Astrocyte of the spinal cord (primary cell): ENCODE results near the gene ZCCHC14.

Source experiments
- DNase-seq: peaks from one replicate; pipeline ENCODE4 v3.0.0; 2011; ENCODE audit warnings: low read depth, low spot score
- H3K4me3 ChIP-seq: 2 replicates; pipeline ENCODE4 v1.5.1; 2011; ENCODE audit warnings: low read depth, mild to moderate bottlenecking, low read length, moderate library complexity
- CTCF ChIP-seq: IDR thresholded peaks from 2 replicates; pipeline ENCODE4 v1.5.1; 2012; ENCODE audit warnings: low read depth, mild to moderate bottlenecking, low read length, inconsistent platforms
- in situ Hi-C: cut with HindIII; loops from 2 replicates; pipeline ENCODE4 v1.10.0; 2017; ENCODE audit warnings: low sequenced_read_pairs

The ZCCHC14 gene

GRCh38 chr16:87447323-87447722, 45.5 kb downstream of the ZCCHC14 start:
- no peak overlapping the region for H3K4me3 ChIP-seq
- no peak for TF ChIP-seq CTCF
- DNase-seq = peak; percentile 81
- in situ Hi-C loops = no loop called here

GRCh38 chr16:87446479-87446878, 46.3 kb downstream of the ZCCHC14 start:
- no peak overlapping the region for H3K4me3 ChIP-seq
- in situ Hi-C loops = no loop called here
- DNase-seq = no peak
- TF ChIP-seq CTCF = no peak

- DNase-seq = no peak
- TF ChIP-seq CTCF = no peak
- no peak overlapping the region for H3K4me3 ChIP-seq
- in situ Hi-C loops = no loop called here
Observed at GRCh38 chr16:87445486-87445885, 47.3 kb downstream of the ZCCHC14 start.

- no peak for TF ChIP-seq CTCF
- in situ Hi-C loops = no loop called here
- H3K4me3 ChIP-seq = no peak overlapping the region
- no peak for DNase-seq
Observed at GRCh38 chr16:87443964-87444363, 48.9 kb downstream of the ZCCHC14 start.

GRCh38 chr16:87443016-87443415, 49.8 kb downstream of the ZCCHC14 start:
- TF ChIP-seq CTCF = no peak
- no peak for DNase-seq
- in situ Hi-C loops = no loop called here
- H3K4me3 ChIP-seq = no peak overlapping the region

GRCh38 chr16:87442581-87442966, 50.2 kb downstream of the ZCCHC14 start:
- no peak for TF ChIP-seq CTCF
- no peak for DNase-seq
- in situ Hi-C loops = no loop called here
- no peak overlapping the region for H3K4me3 ChIP-seq
